SK-N-SH treated with all-trans-retinoic acid at 6 μM for 48 hours (cell line): ENCODE results near the gene KCNJ12.

Source experiments
- ATAC-seq: fragments of 200-7000 bp; cut with Tn5 transposase; 3 replicates; pipeline ENCODE4 v1.9.1; 2020; ENCODE audit warnings: mild to moderate bottlenecking, moderate library complexity
- BACH2 ChIP-seq: fragments of 250-450 bp; sonication (Bioruptor Pico); IDR thresholded peaks from 2 replicates; pipeline ENCODE4 v1.9.0; 2021; ENCODE audit warnings: mild to moderate bottlenecking, borderline replicate concordance
- CREB5 ChIP-seq: fragments of 250-450 bp; sonication (Bioruptor Pico); IDR thresholded peaks from 2 replicates; pipeline ENCODE4 v1.5.1; 2020; ENCODE audit warnings: low read depth, mild to moderate bottlenecking, moderate library complexity
- CSDC2 ChIP-seq: fragments of 250-450 bp; sonication (Bioruptor Pico); IDR thresholded peaks from 2 replicates; pipeline ENCODE4 v1.5.0; 2020; ENCODE audit warnings: mild to moderate bottlenecking, moderate library complexity
- ESRRG ChIP-seq: fragments of 250-450 bp; sonication (Bioruptor Pico); IDR thresholded peaks from 2 replicates; pipeline ENCODE4 v1.6.1; 2021; ENCODE audit warnings: mild to moderate bottlenecking
- GLIS3 ChIP-seq: fragments of 250-450 bp; sonication (Bioruptor Pico); IDR thresholded peaks from 2 replicates; pipeline ENCODE4 v1.5.0; 2020; ENCODE audit warnings: mild to moderate bottlenecking, moderate library complexity
- ISL1 ChIP-seq: fragments of 250-450 bp; sonication (Bioruptor Pico); IDR thresholded peaks from 2 replicates; pipeline ENCODE4 v2.1.2; 2022; ENCODE audit warnings: mild to moderate bottlenecking, moderate library complexity
- POU6F1 ChIP-seq: fragments of 250-450 bp; sonication (Bioruptor Pico); IDR thresholded peaks from 2 replicates; pipeline ENCODE4 v1.8.0; 2021; ENCODE audit warnings: low read depth, mild to moderate bottlenecking, moderate library complexity, borderline replicate concordance
- PPARA ChIP-seq: fragments of 250-450 bp; sonication (Bioruptor Pico); IDR thresholded peaks from 2 replicates; pipeline ENCODE4 v1.5.0; 2020; ENCODE audit warnings: mild to moderate bottlenecking, borderline replicate concordance
- SNAI2 ChIP-seq: fragments of 250-450 bp; sonication (Bioruptor Pico); IDR thresholded peaks from 2 replicates; pipeline ENCODE4 v1.5.0; 2020; ENCODE audit warnings: mild to moderate bottlenecking, moderate library complexity
- TCF4 ChIP-seq: fragments of 250-450 bp; sonication (Bioruptor Pico); IDR thresholded peaks from 2 replicates; pipeline ENCODE4 v1.8.0; 2021; ENCODE audit warnings: mild to moderate bottlenecking, moderate library complexity, borderline replicate concordance
- TSHZ2 ChIP-seq: fragments of 250-450 bp; sonication (Bioruptor Pico); IDR thresholded peaks from 2 replicates; pipeline ENCODE4 v1.5.0; 2020; ENCODE audit warnings: mild to moderate bottlenecking, moderate library complexity
- ZC3H10 ChIP-seq: fragments of 250-450 bp; sonication (Bioruptor Pico); IDR thresholded peaks from 2 replicates; pipeline ENCODE4 v1.5.1; 2021; ENCODE audit warnings: mild to moderate bottlenecking, moderate library complexity
- ZFP30 ChIP-seq: fragments of 450-650 bp; formaldehyde crosslinking; IDR thresholded peaks from 2 replicates; pipeline ENCODE4 v1.5.0; 2022; ENCODE audit warnings: mild to moderate bottlenecking, moderate library complexity
- ZNF8 ChIP-seq: fragments of 450-650 bp; formaldehyde crosslinking; IDR thresholded peaks from 2 replicates; pipeline ENCODE4 v1.5.0; 2020; ENCODE audit warnings: mild to moderate bottlenecking, moderate library complexity
- TF ChIP-seq, protein P1 (sequence below): fragments of 250-450 bp; sonication (Bioruptor Pico); IDR thresholded peaks from 2 replicates; pipeline ENCODE4 v1.8.0; 2020; ENCODE audit warnings: mild to moderate bottlenecking, moderate library complexity, borderline replicate concordance

Gene KCNJ12

GRCh38 chr17:21374441-21375161, 1.6 kb upstream of the KCNJ12 start:
- ATAC-seq: no peak
- TF ChIP-seq PPARA (no peak), ISL1 (CRISPR knock-in tag) (no peak), POU6F1 (no peak), ZFP30 (CRISPR knock-in tag) (no peak)

DNA sequence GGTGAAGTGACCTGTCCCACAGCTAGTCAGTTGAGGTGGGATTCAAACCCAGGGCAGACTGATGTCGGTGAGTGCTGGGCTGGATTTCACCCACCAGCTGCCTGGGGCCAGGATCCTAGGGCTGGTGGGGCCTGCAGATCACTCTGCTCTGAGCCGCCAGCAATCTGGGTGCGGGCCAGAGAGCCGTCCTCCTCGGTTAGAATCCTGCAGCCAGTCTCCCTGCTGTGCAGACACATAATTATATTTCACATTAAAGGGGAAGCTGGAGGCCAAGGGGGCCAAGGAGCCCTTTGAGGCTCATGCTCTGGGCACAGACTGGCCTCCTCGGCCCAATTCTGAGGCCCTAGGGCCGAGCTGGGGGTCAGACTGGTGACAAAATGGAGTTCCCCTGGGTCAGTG, 996 bp upstream of the KCNJ12 start:
- no peak for ATAC-seq
- TF ChIP-seq SNAI2 (CRISPR knock-in tag) (no peak), CSDC2 (CRISPR knock-in tag) (no peak), ZFP30 (CRISPR knock-in tag) (no peak), ESRRG (CRISPR knock-in tag) (no peak), GLIS3 (no peak), POU6F1 (no peak), ZC3H10 (CRISPR knock-in tag) (no peak), PPARA (no peak), CREB5 (CRISPR knock-in tag) (no peak), BACH2 (CRISPR knock-in tag) (no peak), ZNF8 (CRISPR knock-in tag) (no peak), ISL1 (CRISPR knock-in tag) (no peak), TSHZ2 (CRISPR knock-in tag) (no peak)

GRCh38 chr17:21375757-21376080, 438 bp upstream of the KCNJ12 start:
- no peak for ATAC-seq
- TF ChIP-seq, protein P1, sequence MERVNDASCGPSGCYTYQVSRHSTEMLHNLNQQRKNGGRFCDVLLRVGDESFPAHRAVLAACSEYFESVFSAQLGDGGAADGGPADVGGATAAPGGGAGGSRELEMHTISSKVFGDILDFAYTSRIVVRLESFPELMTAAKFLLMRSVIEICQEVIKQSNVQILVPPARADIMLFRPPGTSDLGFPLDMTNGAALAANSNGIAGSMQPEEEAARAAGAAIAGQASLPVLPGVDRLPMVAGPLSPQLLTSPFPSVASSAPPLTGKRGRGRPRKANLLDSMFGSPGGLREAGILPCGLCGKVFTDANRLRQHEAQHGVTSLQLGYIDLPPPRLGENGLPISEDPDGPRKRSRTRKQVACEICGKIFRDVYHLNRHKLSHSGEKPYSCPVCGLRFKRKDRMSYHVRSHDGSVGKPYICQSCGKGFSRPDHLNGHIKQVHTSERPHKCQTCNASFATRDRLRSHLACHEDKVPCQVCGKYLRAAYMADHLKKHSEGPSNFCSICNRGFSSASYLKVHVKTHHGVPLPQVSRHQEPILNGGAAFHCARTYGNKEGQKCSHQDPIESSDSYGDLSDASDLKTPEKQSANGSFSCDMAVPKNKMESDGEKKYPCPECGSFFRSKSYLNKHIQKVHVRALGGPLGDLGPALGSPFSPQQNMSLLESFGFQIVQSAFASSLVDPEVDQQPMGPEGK (CRISPR knock-in tag): no peak
- no peak for TF ChIP-seq TCF4
- TF ChIP-seq POU6F1: no peak
- no peak for TF ChIP-seq ZNF8 (CRISPR knock-in tag)
